Spleen (tissue), 11 donors: ENCODE data around the gene TMC5. TPM values are rescaled to one million over a fixed set of nuclear protein-coding genes. Genes with fewer than 3 reads are reported as not detected.
"Not testable (repeated sequence)": the region's sequence is repeated elsewhere in the genome, so short reads cannot be mapped to it uniquely, and the experiment has no call there.

Source experiments
- DNase-seq: peaks from one replicate; pipeline ENCODE4 v3.0.0-alpha.2; 2020
- H3K27ac ChIP-seq, 8 donors: fragments of 200-600 bp; sonication (generic) in 7 of 8; 1 replicate in 4 of 8; 2 replicates in 4 of 8; pipeline versions ENCODE4 v1.5.0 to v1.8.0; 2016 to 2021; ENCODE audit warnings: inconsistent platforms in 4 of 8, mild to moderate bottlenecking in 4 of 8, moderate library complexity in 1 of 8
- H3K27me3 ChIP-seq, 7 donors: fragments of 200-600 bp; sonication (generic) in 6 of 7; replicated peaks in 1 of 7; 1 replicate in 4 of 7; 2 replicates in 3 of 7; pipeline versions ENCODE4 v1.5.0 to v1.8.0; 2016 to 2021; ENCODE audit warnings: inconsistent platforms in 3 of 7, mild to moderate bottlenecking in 1 of 7
- H3K36me3 ChIP-seq, 6 donors: fragments of 200-600 bp; sonication (generic) in 5 of 6; 1 replicate in 4 of 6; 2 replicates in 2 of 6; pipeline versions ENCODE4 v1.5.0 to v1.8.0; 2016 to 2021; ENCODE audit warnings: inconsistent platforms in 2 of 6
- H3K4me1 ChIP-seq, 6 donors: fragments of 200-600 bp; sonication (generic) in 5 of 6; 1 replicate in 3 of 6; 2 replicates in 3 of 6; pipeline versions ENCODE4 v1.5.0 to v1.8.0; 2016 to 2021; ENCODE audit warnings: inconsistent platforms in 3 of 6
- H3K4me3 ChIP-seq, 8 donors: fragments of 200-600 bp; sonication (generic) in 7 of 8; 1 replicate in 4 of 8; 2 replicates in 4 of 8; pipeline versions ENCODE4 v1.5.0 to v1.8.0; 2016 to 2021; ENCODE audit warnings: inconsistent platforms in 4 of 8, mild to moderate bottlenecking in 4 of 8, moderate library complexity in 2 of 8
- H3K9me3 ChIP-seq, 8 donors: fragments of 200-600 bp; sonication (generic) in 7 of 8; 1 replicate in 4 of 8; 2 replicates in 4 of 8; pipeline versions ENCODE4 v1.5.0 to v1.8.0; 2016 to 2021; ENCODE audit warnings: inconsistent platforms in 4 of 8
- CTCF ChIP-seq, 11 experiments: fragments of 200-600 bp in 7 of 11; fragments of 450-650 bp in 4 of 11; sonication (generic) in 4 of 11; IDR thresholded peaks in 8 of 11; conservative IDR thresholded peaks in 3 of 11; 1 replicate in 7 of 11; 2 replicates in 4 of 11; pipeline versions ENCODE4 v1.4.0 to v1.8.0; 2016 to 2021; ENCODE audit warnings: antibody characterized with exemption in 11 of 11, inconsistent platforms in 4 of 11, mild to moderate bottlenecking in 1 of 11
- POLR2A ChIP-seq, 3 donors: fragments of 450-650 bp; IDR thresholded peaks; one replicate each; pipeline ENCODE4 v1.5.1; 2017; ENCODE audit warnings: antibody characterized with exemption in 3 of 3, mild to moderate bottlenecking in 1 of 3
- POLR2AphosphoS5 ChIP-seq, 3 donors: sonication (generic); formaldehyde crosslinking; IDR thresholded peaks; one replicate each; pipeline ENCODE4 v1.5.1; 2017; ENCODE audit warnings: antibody characterized with exemption in 3 of 3
- WGBS, 5 donors: extraction: QIAGEN DNeasy Blood & Tissue Kit in 3 of 5; methylation state at CpG; one replicate each; pipeline versions ENCODE4 v1.1.5 to v1.1.7; 2013 to 2018; 5-methylcytosine and 5-hydroxymethylcytosine counted together
- intact Hi-C: fragments of 100-400 bp; cut with DNase I; formaldehyde crosslinking; loops from one replicate; pipeline ENCODE4 v1.15.0; 2023; ENCODE audit warnings: low total_unique reads
- polyA plus RNA-seq, 3 donors: library from polyadenylated mRNA; stranded (reverse); fragments of 200-250 nt; gene quantifications; one replicate each; pipeline ENCODE4 v1.2.1, GENCODE V29; 2013
- total RNA-seq, 7 donors: library from RNA; depleted of rRNA in 3 of 7; stranded (reverse); fragments of >200 nt in 3 of 7; fragmentation: NEBNext Ultra II Directional in 4 of 7; extraction: Animal tissue kit (Norgen Biotek cat#: 25700) in 4 of 7; gene quantifications; one replicate each; pipeline versions ENCODE4 v1.1.0 to v1.2.1, GENCODE V29; 2016 to 2021
- donor health status: healthy with polysubstance abuse.
- donor health status: DM: no; HTN: no; CAD: no; lungs with moderate emphysema.
- donor health status: DM: no; HTN: no; CAD: no.
- donor health status: Bipolar disorder and iron deficiency.
- donor health status: healthy.
- donor health status: DM: no; HTN: no; CAD: no.
- donor health status: DM: yes; HTN: yes; CAD: no.

TMC5 gene
- total and polyA plus RNA-seq, 10 donors = 0.05 to 0.30 (median 0.16) TPM; not detected in 4

DNA sequence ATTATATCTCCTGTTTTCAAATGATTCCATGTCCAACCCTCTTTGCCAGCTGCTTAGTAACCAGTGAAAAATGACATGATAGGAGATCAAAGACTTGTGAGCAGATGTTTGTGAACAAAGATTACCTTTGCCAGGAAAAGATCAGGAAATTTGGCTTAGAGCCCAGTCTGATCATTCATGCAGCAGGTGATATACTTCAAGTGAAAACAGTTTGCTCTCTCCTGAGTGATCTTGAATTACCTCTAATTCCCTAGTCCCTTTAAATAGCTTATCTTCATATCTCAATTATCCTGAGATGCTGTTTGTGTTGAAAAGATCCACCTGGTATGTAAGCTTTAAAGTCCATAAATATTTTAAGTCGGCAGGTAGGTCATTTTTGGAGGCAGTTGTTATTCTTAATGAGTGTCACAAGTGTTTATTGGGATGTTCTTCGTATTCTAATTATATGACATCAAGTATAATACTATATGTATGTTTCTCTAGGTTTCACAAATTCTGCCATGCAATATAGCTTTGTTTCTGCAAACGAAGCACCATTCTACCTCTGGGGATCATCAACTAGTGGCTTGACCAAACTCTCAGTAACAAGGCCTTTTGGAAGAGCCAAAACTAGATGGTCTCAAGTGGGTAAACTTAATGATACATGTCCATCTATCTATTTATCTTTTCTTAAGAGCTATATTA is 124.6 kb downstream of the TMC5 start:
- H3K36me3 ChIP-seq = peaks cover 2 to 99% (median 42%) of the 10 kb centered on the region in 6 donors
- no peak overlapping the region for H3K27ac ChIP-seq
- DNase-seq = no peak
- H3K27me3 ChIP-seq = no peaks in the 10 kb centered on the region
- TF ChIP-seq CTCF (IDR thresholded peaks at IDR 0.05 in 8 of 11, conservative IDR thresholded peaks at IDR 0.05 in 3 of 11) (no peak), POLR2AphosphoS5 (IDR thresholded peaks at IDR 0.05) (no peak), POLR2A (IDR thresholded peaks at IDR 0.05) (no peak)
- no peak overlapping the region for H3K4me3 ChIP-seq
- intact Hi-C loops = no loop called here
- H3K9me3 ChIP-seq = peaks cover 0 to 6% (median 0%) of the 10 kb centered on the region in 8 donors
- WGBS, 5 donors = 89 to 97% (median 90%) methylated on average over 3 of the region's 3 CpGs
- no peaks in the 10 kb centered on the region for H3K4me1 ChIP-seq

DNA sequence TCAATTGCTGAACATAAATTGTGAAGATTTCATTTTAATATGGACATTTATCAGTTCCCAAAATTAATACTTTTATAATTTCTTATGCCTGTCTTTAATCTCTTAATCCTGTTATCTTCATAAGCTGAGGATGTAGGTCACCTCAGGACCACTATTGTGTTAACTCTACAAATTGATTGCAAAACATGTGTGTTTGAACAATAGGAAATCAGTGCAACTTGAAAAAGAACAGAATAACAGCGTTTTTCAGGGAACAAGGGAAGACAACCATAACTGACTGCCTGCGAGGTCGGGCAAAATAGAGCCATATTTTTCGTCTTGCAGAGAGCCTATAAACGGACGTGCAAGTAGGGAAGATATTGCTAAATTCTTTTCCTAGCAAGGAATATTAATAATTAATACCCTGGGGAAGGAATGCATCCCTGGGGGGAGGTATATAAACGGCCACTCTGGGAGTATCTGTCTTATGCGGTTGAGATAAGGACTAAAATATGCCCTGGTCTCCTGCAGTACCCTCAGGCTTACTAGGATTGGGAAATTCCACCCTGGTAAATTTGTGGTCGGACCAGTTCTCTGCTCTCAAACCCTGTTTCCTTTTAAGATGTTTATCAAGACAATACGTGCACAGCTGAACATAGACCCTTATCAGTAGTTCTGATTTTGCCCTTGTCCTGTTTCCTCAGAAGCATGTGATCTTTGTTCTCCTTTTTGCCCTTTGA is 125.8 kb downstream of the TMC5 start:
- H3K27ac ChIP-seq, intact Hi-C loops, H3K4me3 ChIP-seq, H3K4me1 ChIP-seq, DNase-seq, H3K27me3 ChIP-seq, H3K9me3 ChIP-seq: not testable (repeated sequence)
- WGBS, 5 donors = 69 to 83% (median 77%) methylated on average over 10 of the region's 10 CpGs
- H3K36me3 ChIP-seq = peaks cover 2 to 99% (median 40%) of the 10 kb centered on the region in 6 donors

GRCh38 chr16:19548144-19548543 is 130.5 kb downstream of the TMC5 start:
- H3K27ac ChIP-seq = no peak overlapping the region
- TF ChIP-seq CTCF (IDR thresholded peaks at IDR 0.05 in 8 of 11, conservative IDR thresholded peaks at IDR 0.05 in 3 of 11) = no peak
- TF ChIP-seq POLR2A (IDR thresholded peaks at IDR 0.05) = no peak
- no peak for TF ChIP-seq POLR2AphosphoS5 (IDR thresholded peaks at IDR 0.05)
- H3K27me3 ChIP-seq = no peaks in the 10 kb centered on the region
- peaks cover 2 to 89% (median 34%) of the 10 kb centered on the region in 6 donors for H3K36me3 ChIP-seq
- no peak overlapping the region for H3K4me3 ChIP-seq
- 92 to 98% (median 95%) methylated on average over 3 of the region's 3 CpGs for WGBS, 5 donors
- intact Hi-C loops = no loop called here
- no peaks in the 10 kb centered on the region for H3K4me1 ChIP-seq
- DNase-seq = no peak
- peaks cover 0 to 6% (median 0%) of the 10 kb centered on the region in 8 donors for H3K9me3 ChIP-seq

Other genes with a start within 250 kb of the TMC5 start
- gene SYT17, start 249.6 kb upstream of the TMC5 start, total RNA-seq = 1 to 10 TPM; 1.2 to 3.7 (median 1.6) TPM
- 1 to 10 TPM; 1.5 to 3.2 (median 2.9) TPM for gene SYT17, start 249.6 kb upstream of the TMC5 start, polyA plus RNA-seq
- gene CLEC19A, start 132.2 kb upstream of the TMC5 start, total RNA-seq = not detected
- gene CLEC19A, start 132.2 kb upstream of the TMC5 start, polyA plus RNA-seq = not detected
- 10 to 100 TPM; 26.4 to 40.5 (median 31.3) TPM for gene GDE1, start 104.2 kb downstream of the TMC5 start, total RNA-seq
- 10 to 100 TPM; 13.5 to 18.1 (median 14.8) TPM for gene GDE1, start 104.2 kb downstream of the TMC5 start, polyA plus RNA-seq
- 10 to 100 TPM; 13.3 to 24.9 (median 15.9) TPM for gene CCP110, start 106.1 kb downstream of the TMC5 start, total RNA-seq
- gene CCP110, start 106.1 kb downstream of the TMC5 start, polyA plus RNA-seq = 1 to 10 TPM; 2.8 to 5.3 (median 4.1) TPM
- 10 to 100 TPM; 45.9 to 76.1 (median 67.2) TPM for gene VPS35L, start 137.8 kb downstream of the TMC5 start, total RNA-seq
- gene VPS35L, start 137.8 kb downstream of the TMC5 start, polyA plus RNA-seq = 10 to 100 TPM; 22.9 to 42.9 (median 24.7) TPM